Transverse colon (tissue), 4 donors: ENCODE measurements around the gene RABGEF1. TPM values are rescaled to one million over a fixed set of nuclear protein-coding genes. Genes with fewer than 3 reads are reported as not detected.

Experiments
- DNase-seq: peaks from one replicate; pipeline ENCODE4 v3.0.0-alpha.2; 2019
- H3K27ac ChIP-seq, 4 donors: fragments of 200-600 bp; sonication (generic); 2 replicates each; pipeline ENCODE4 v1.5.1; 2016 to 2018; ENCODE audit warnings: inconsistent platforms in 4 of 4
- H3K27me3 ChIP-seq: fragments of 200-600 bp; sonication (generic); 2 replicates; pipeline ENCODE4 v1.5.1; 2017; ENCODE audit warnings: inconsistent platforms
- H3K36me3 ChIP-seq, 4 donors: fragments of 200-600 bp; sonication (generic); 2 replicates each; pipeline ENCODE4 v1.5.1; 2017 to 2019; ENCODE audit warnings: inconsistent platforms in 4 of 4
- H3K4me1 ChIP-seq, 4 donors: fragments of 200-600 bp; sonication (generic); 2 replicates each; pipeline ENCODE4 v1.5.1; 2017 to 2020; ENCODE audit warnings: inconsistent platforms in 4 of 4
- H3K4me3 ChIP-seq, 4 donors: fragments of 200-600 bp; sonication (generic); 1 replicate in 1 of 4; 2 replicates in 3 of 4; pipeline versions ENCODE4 v1.5.1 to v1.6.1; 2017 to 2019; ENCODE audit warnings: inconsistent platforms in 4 of 4
- H3K9me3 ChIP-seq, 2 donors: fragments of 200-600 bp; sonication (generic); 2 replicates each; pipeline ENCODE4 v1.5.1; 2017 to 2019; ENCODE audit warnings: inconsistent platforms in 2 of 2
- CTCF ChIP-seq, 5 experiments: fragments of 200-600 bp in 3 of 5; fragments of 450-650 bp in 2 of 5; sonication (generic) in 3 of 5; IDR thresholded peaks; 1 replicate in 2 of 5; 2 replicates in 3 of 5; pipeline ENCODE4 v1.5.1; 2016 to 2017; ENCODE audit warnings: antibody characterized with exemption in 5 of 5, inconsistent platforms in 3 of 5, mild to moderate bottlenecking in 2 of 5, moderate library complexity in 1 of 5
- EP300 ChIP-seq: sonication (generic); formaldehyde crosslinking; IDR thresholded peaks from one replicate; pipeline ENCODE4 v1.6.1; 2017; ENCODE audit warnings: antibody characterized with exemption, low read depth
- POLR2A ChIP-seq: fragments of 450-650 bp; IDR thresholded peaks from one replicate; pipeline ENCODE4 v1.6.1; 2016; ENCODE audit warnings: antibody characterized with exemption, mild to moderate bottlenecking, moderate library complexity
- POLR2AphosphoS5 ChIP-seq, 3 donors: sonication (generic); formaldehyde crosslinking; IDR thresholded peaks; one replicate each; pipeline ENCODE4 v1.6.1; 2016; ENCODE audit warnings: antibody characterized with exemption in 3 of 3
- WGBS, 2 donors: methylation state at CpG; one replicate each; pipeline ENCODE4 v1.1.5; 2018; ENCODE audit warnings: low coverage in 1 of 2; 5-methylcytosine and 5-hydroxymethylcytosine counted together
- in situ Hi-C, 4 donors: fragments of 200-750 bp; cut with MboI; loops; one replicate each; pipeline versions ENCODE4 v1.15.0 to v1.15.1; 2017; ENCODE audit warnings: low sequenced_read_pairs in 3 of 4, low pct_ligation_motif_present in 1 of 4, low pct_unique_long_range_greater_than_20kb in 1 of 4
- intact Hi-C: fragments of 100-400 bp; cut with DNase I; formaldehyde crosslinking; loops from one replicate; pipeline ENCODE4 v1.15.1; 2023; ENCODE audit warnings: low total_unique reads
- total RNA-seq, 4 donors: library from RNA; depleted of rRNA; stranded (reverse); fragments of >200 nt; gene quantifications; one replicate each; pipeline ENCODE4 v1.1.0, GENCODE V29; 2016

Gene RABGEF1
- total RNA-seq, 4 donors from 2014 or later = 12.7 to 32.9 (median 30.4) TPM

GRCh38 chr7:66832531-66833351 is 92.2 kb downstream of the RABGEF1 start:
- TF ChIP-seq POLR2AphosphoS5 (IDR thresholded peaks at IDR 0.05) (no peak), EP300 (no peak), CTCF (IDR thresholded peaks at IDR 0.05) (no peak), POLR2A (no peak)
- no peaks in the 10 kb centered on the region for H3K36me3 ChIP-seq
- H3K4me3 ChIP-seq = no peak overlapping the region
- 81% methylated on average over 11 of the region's 12 CpGs; no CpG with 5 or more reads in 1 of the 2 donors for WGBS, 2 donors
- H3K9me3 ChIP-seq = no peaks in the 10 kb centered on the region
- no peaks in the 10 kb centered on the region for H3K4me1 ChIP-seq
- H3K27ac ChIP-seq = no peak overlapping the region
- intact Hi-C loops = no loop called here
- in situ Hi-C loops = loop anchor here in 1 of 4 donors (25.0 kb wide), 1 partner anchor 145 kb away; no protein-coding TSS in a partner anchor
- H3K27me3 ChIP-seq = no peaks in the 10 kb centered on the region
- no peak for DNase-seq

GRCh38 chr7:66837007-66837406 is 96.5 kb downstream of the RABGEF1 start:
- Histone ChIP-seq H3K9me3 (no peaks in the 10 kb centered on the region), H3K36me3 (no peaks in the 10 kb centered on the region), H3K27ac (no peak overlapping the region), H3K4me1 (no peaks in the 10 kb centered on the region), H3K4me3 (no peak overlapping the region), H3K27me3 (no peaks in the 10 kb centered on the region)
- 44% methylated on average over 5 of the region's 5 CpGs; no CpG with 5 or more reads in 1 of the 2 donors for WGBS, 2 donors
- intact Hi-C loops (no loop called here), in situ Hi-C loops (loop anchor here in 1 of 4 donors (25.0 kb wide), 1 partner anchor 150 kb away; no protein-coding TSS in a partner anchor)
- DNase-seq = peak; percentile 34
- no peak for TF ChIP-seq POLR2AphosphoS5 (IDR thresholded peaks at IDR 0.05)
- TF ChIP-seq CTCF (IDR thresholded peaks at IDR 0.05) = peak in 3 of 5 experiments; percentile 26 to 40 (median 37)

GRCh38 chr7:66837661-66838060 is 97.1 kb downstream of the RABGEF1 start:
- intact Hi-C loops = no loop called here
- DNase-seq = no peak
- Histone ChIP-seq H3K36me3 (no peaks in the 10 kb centered on the region), H3K4me3 (no peak overlapping the region), H3K27ac (no peak overlapping the region), H3K4me1 (no peaks in the 10 kb centered on the region), H3K27me3 (no peaks in the 10 kb centered on the region), H3K9me3 (no peaks in the 10 kb centered on the region)
- TF ChIP-seq EP300 = no peak
- TF ChIP-seq POLR2A = no peak
- no peak for TF ChIP-seq CTCF (IDR thresholded peaks at IDR 0.05)
- no peak for TF ChIP-seq POLR2AphosphoS5 (IDR thresholded peaks at IDR 0.05)
- 80 to 90% methylated on average over 3 to 9 of the region's 9 CpGs for WGBS, 2 donors
- in situ Hi-C loops = loop anchor here in 1 of 4 donors (25.0 kb wide), 1 partner anchor 150 kb away; no protein-coding TSS in a partner anchor

- TF ChIP-seq POLR2AphosphoS5 (IDR thresholded peaks at IDR 0.05) = no peak
- TF ChIP-seq POLR2A = no peak
- no peak for TF ChIP-seq EP300
- no peak for TF ChIP-seq CTCF (IDR thresholded peaks at IDR 0.05)
- H3K27ac ChIP-seq = no peak overlapping the region
- no peaks in the 10 kb centered on the region for H3K36me3 ChIP-seq
- H3K4me1 ChIP-seq = peaks cover 0 to 14% (median 12%) of the 10 kb centered on the region in 4 donors
- no peaks in the 10 kb centered on the region for H3K27me3 ChIP-seq
- intact Hi-C loops = no loop called here
- WGBS, 2 donors = 72% methylated on average over 7 of the region's 8 CpGs; no CpG with 5 or more reads in 1 of the 2 donors
- no peaks in the 10 kb centered on the region for H3K9me3 ChIP-seq
- H3K4me3 ChIP-seq = no peak overlapping the region
- in situ Hi-C loops = loop anchor here in 1 of 4 donors (25.0 kb wide), 1 partner anchor 153 kb away; no protein-coding TSS in a partner anchor
- DNase-seq = no peak
These were observed 99.3 kb downstream of the RABGEF1 start for GRCh38 chr7:66839814-66840213.
